ENCODE data around the gene LRFN3.

LRFN3 gene

DNA sequence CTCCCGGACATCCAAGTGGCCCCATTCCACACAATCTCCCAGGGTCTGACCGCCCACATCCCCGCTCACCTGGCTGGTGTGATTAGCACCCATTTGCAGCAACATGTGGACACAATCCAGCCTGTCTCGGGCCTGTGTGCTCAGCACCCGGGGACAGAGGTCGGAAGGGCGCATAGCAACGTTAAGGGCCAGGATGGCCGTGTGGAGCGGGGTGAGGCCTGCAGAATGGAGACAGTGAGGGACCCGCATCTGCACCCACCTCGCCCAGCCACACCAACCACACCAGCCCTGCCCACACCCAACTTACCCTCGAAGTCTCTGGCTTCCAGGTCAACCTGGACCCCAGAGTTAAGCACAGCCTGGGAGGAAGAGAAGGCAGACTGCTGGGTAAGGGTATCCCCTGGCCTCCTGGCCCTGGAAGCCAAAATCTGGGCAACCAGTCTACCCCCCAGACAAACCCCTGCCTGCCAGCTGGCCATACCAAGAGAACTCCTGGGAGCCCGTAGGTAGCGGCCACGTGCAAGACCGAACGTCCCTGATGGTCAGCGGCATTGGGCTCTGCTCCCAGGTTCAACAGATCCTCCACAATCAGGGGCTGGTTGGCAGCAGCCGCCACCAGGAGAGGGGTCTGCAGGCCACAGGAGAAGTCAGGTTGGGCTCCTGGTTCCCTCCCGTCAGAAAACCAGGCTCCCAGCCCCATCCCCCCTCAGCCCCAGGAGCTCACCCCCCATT is 40.1 kb upstream of the LRFN3 start:
- H2BK15ac ChIP-seq (ENCODE audit: low read depth, poor library complexity, severe bottlenecking): no peak overlapping the region
- no peak overlapping the region for H2AFZ ChIP-seq (ENCODE audit: low read depth, low read length)
- no peak overlapping the region for H3K4me3 ChIP-seq (ENCODE audit: insufficient read depth in 1 of 2, low read depth in 1 of 2, low read length in 2 of 2)
- H3K14ac ChIP-seq (ENCODE audit: low read length in 2 of 2): no peak overlapping the region
- H2AK5ac ChIP-seq (ENCODE audit: low read length, severe bottlenecking): no peak overlapping the region
- no peaks in the 10 kb centered on the region for H3K27me3 ChIP-seq (ENCODE audit: control insufficient read depth in 1 of 2, insufficient read depth in 1 of 2, low read length in 2 of 2)
- H3K9me3 ChIP-seq (ENCODE audit: control insufficient read depth, low read length): no peaks in the 10 kb centered on the region
- H3K4me2 ChIP-seq (ENCODE audit: low read length, poor library complexity, severe bottlenecking): no peak overlapping the region
- 98% methylated on average over 16 of the region's 21 CpGs for WGBS
- peaks cover 33% of the 10 kb centered on the region for H3K79me1 ChIP-seq (replicated peaks; ENCODE audit: low read length, poor library complexity, severe bottlenecking)
- no peak overlapping the region for H3K27ac ChIP-seq (ENCODE audit: low read length, poor library complexity, severe bottlenecking)
- H3K4ac ChIP-seq (ENCODE audit: low read depth in 1 of 2, low read length in 2 of 2): no peak overlapping the region
- no peak overlapping the region for H2BK120ac ChIP-seq (ENCODE audit: low read depth, low read length)
- no peak overlapping the region for H2BK12ac ChIP-seq (ENCODE audit: low read length in 2 of 2)
- H3K18ac ChIP-seq (ENCODE audit: low read depth in 1 of 2, low read length in 2 of 2): no peak overlapping the region
- H4K91ac ChIP-seq (ENCODE audit: low read length): no peak overlapping the region
- no peak for DNase-seq
- H3K36me3 ChIP-seq (ENCODE audit: control insufficient read depth in 1 of 2, insufficient read depth in 2 of 2, low read depth in 1 of 2, low read length in 2 of 2): peaks cover 38 to 48% of the 10 kb centered on the region in 2 experiments
- H2BK5ac ChIP-seq (ENCODE audit: low read depth, low read length, poor library complexity, severe bottlenecking): no peak overlapping the region
- no peak overlapping the region for H3K23ac ChIP-seq (ENCODE audit: low read length in 2 of 2)
- H3K9ac ChIP-seq (ENCODE audit: low read length): no peak overlapping the region
- no peak overlapping the region for H4K8ac ChIP-seq (ENCODE audit: low read length)
- peaks cover 13% of the 10 kb centered on the region for H3K4me1 ChIP-seq (ENCODE audit: control insufficient read depth, insufficient read depth, low read depth, low read length)

DNA sequence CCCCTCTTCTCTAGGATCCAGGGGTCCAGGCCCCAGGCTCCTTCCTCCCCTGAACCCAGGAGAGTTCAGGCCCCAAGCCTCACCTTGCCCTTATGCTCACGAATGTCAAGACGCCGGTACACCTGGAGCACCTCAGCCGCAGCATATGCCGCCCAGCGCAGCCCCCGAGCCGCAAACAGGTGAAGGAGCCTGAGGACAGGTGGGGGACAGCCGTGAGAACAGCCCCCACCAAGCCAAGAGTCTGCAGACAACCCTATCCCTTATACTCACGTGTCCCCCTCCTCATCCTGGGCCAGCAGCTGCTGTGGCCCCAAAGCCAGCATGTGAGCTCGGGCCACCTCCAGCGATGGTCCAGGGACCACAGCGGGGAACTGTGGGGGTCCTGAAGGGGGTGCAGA is 39.5 kb upstream of the LRFN3 start:
- H3K14ac ChIP-seq (ENCODE audit: low read length in 2 of 2): no peak overlapping the region
- H2BK12ac ChIP-seq (ENCODE audit: low read length in 2 of 2): no peak overlapping the region
- DNase-seq: no peak
- no peak overlapping the region for H3K27ac ChIP-seq (ENCODE audit: low read length, poor library complexity, severe bottlenecking)
- H4K8ac ChIP-seq (ENCODE audit: low read length): no peak overlapping the region
- peak overlapping the region; percentile 39 for H4K91ac ChIP-seq (ENCODE audit: low read length)
- no peak overlapping the region for H2BK15ac ChIP-seq (ENCODE audit: low read depth, poor library complexity, severe bottlenecking)
- no peak overlapping the region for H3K18ac ChIP-seq (ENCODE audit: low read depth in 1 of 2, low read length in 2 of 2)
- no peak overlapping the region for H2BK120ac ChIP-seq (ENCODE audit: low read depth, low read length)
- WGBS: 98% methylated on average over 13 of the region's 13 CpGs
- H3K36me3 ChIP-seq (ENCODE audit: control insufficient read depth in 1 of 2, insufficient read depth in 2 of 2, low read depth in 1 of 2, low read length in 2 of 2): peaks cover 38 to 46% of the 10 kb centered on the region in 2 experiments
- H3K23ac ChIP-seq (ENCODE audit: low read length in 2 of 2): no peak overlapping the region
- H3K27me3 ChIP-seq (ENCODE audit: control insufficient read depth in 1 of 2, insufficient read depth in 1 of 2, low read length in 2 of 2): no peaks in the 10 kb centered on the region
- H3K9me3 ChIP-seq (ENCODE audit: control insufficient read depth, low read length): no peaks in the 10 kb centered on the region
- no peak overlapping the region for H2BK5ac ChIP-seq (ENCODE audit: low read depth, low read length, poor library complexity, severe bottlenecking)
- H3K9ac ChIP-seq (ENCODE audit: low read length): no peak overlapping the region
- no peak overlapping the region for H3K4me3 ChIP-seq (ENCODE audit: insufficient read depth in 1 of 2, low read depth in 1 of 2, low read length in 2 of 2)
- peaks cover 15% of the 10 kb centered on the region for H3K4me1 ChIP-seq (ENCODE audit: control insufficient read depth, insufficient read depth, low read depth, low read length)
- peaks cover 33% of the 10 kb centered on the region for H3K79me1 ChIP-seq (replicated peaks; ENCODE audit: low read length, poor library complexity, severe bottlenecking)
- H2AFZ ChIP-seq (ENCODE audit: low read depth, low read length): no peak overlapping the region
- H3K4ac ChIP-seq (ENCODE audit: low read depth in 1 of 2, low read length in 2 of 2): no peak overlapping the region
- no peak overlapping the region for H2AK5ac ChIP-seq (ENCODE audit: low read length, severe bottlenecking)
- no peak overlapping the region for H3K4me2 ChIP-seq (ENCODE audit: low read length, poor library complexity, severe bottlenecking)

GRCh38 chr19:35897706-35898451 is 38.3 kb upstream of the LRFN3 start:
- H3K4me1 ChIP-seq (ENCODE audit: control insufficient read depth, insufficient read depth, low read depth, low read length): peaks cover 21% of the 10 kb centered on the region
- H4K91ac ChIP-seq (ENCODE audit: low read length): no peak overlapping the region
- no peak overlapping the region for H3K23ac ChIP-seq (ENCODE audit: low read length in 2 of 2)
- H2BK15ac ChIP-seq (ENCODE audit: low read depth, poor library complexity, severe bottlenecking): peak overlapping the region; percentile 13
- no peak overlapping the region for H2AFZ ChIP-seq (ENCODE audit: low read depth, low read length)
- H3K4me3 ChIP-seq (ENCODE audit: insufficient read depth in 1 of 2, low read depth in 1 of 2, low read length in 2 of 2): peak overlapping the region in 1 of 2 experiments; percentile 93
- 96% methylated on average over 13 of the region's 13 CpGs for WGBS
- H3K18ac ChIP-seq (ENCODE audit: low read depth in 1 of 2, low read length in 2 of 2): no peak overlapping the region
- peak overlapping the region; percentile 92 for H3K9ac ChIP-seq (ENCODE audit: low read length)
- peak overlapping the region in 1 of 2 experiments; percentile 18 for H2BK12ac ChIP-seq (ENCODE audit: low read length in 2 of 2)
- H2BK120ac ChIP-seq (ENCODE audit: low read depth, low read length): no peak overlapping the region
- H2BK5ac ChIP-seq (ENCODE audit: low read depth, low read length, poor library complexity, severe bottlenecking): no peak overlapping the region
- H4K8ac ChIP-seq (ENCODE audit: low read length): no peak overlapping the region
- no peak overlapping the region for H3K4ac ChIP-seq (ENCODE audit: low read depth in 1 of 2, low read length in 2 of 2)
- peaks cover 33% of the 10 kb centered on the region for H3K79me1 ChIP-seq (replicated peaks; ENCODE audit: low read length, poor library complexity, severe bottlenecking)
- H3K4me2 ChIP-seq (ENCODE audit: low read length, poor library complexity, severe bottlenecking): peak overlapping the region; percentile 99
- peaks cover 32 to 41% of the 10 kb centered on the region in 2 experiments for H3K36me3 ChIP-seq (ENCODE audit: control insufficient read depth in 1 of 2, insufficient read depth in 2 of 2, low read depth in 1 of 2, low read length in 2 of 2)
- no peaks in the 10 kb centered on the region for H3K27me3 ChIP-seq (ENCODE audit: control insufficient read depth in 1 of 2, insufficient read depth in 1 of 2, low read length in 2 of 2)
- DNase-seq: no peak
- H2AK5ac ChIP-seq (ENCODE audit: low read length, severe bottlenecking): no peak overlapping the region
- no peaks in the 10 kb centered on the region for H3K9me3 ChIP-seq (ENCODE audit: control insufficient read depth, low read length)
- no peak overlapping the region for H3K27ac ChIP-seq (ENCODE audit: low read length, poor library complexity, severe bottlenecking)
- H3K14ac ChIP-seq (ENCODE audit: low read length in 2 of 2): no peak overlapping the region

- peak overlapping the region; percentile 61 to 93 for H3K4me3 ChIP-seq (ENCODE audit: insufficient read depth in 1 of 2, low read depth in 1 of 2, low read length in 2 of 2)
- H3K23ac ChIP-seq (ENCODE audit: low read length in 2 of 2): no peak overlapping the region
- H3K27me3 ChIP-seq (ENCODE audit: control insufficient read depth in 1 of 2, insufficient read depth in 1 of 2, low read length in 2 of 2): no peaks in the 10 kb centered on the region
- peaks cover 25% of the 10 kb centered on the region for H3K4me1 ChIP-seq (ENCODE audit: control insufficient read depth, insufficient read depth, low read depth, low read length)
- no peak overlapping the region for H2BK12ac ChIP-seq (ENCODE audit: low read length in 2 of 2)
- H3K79me1 ChIP-seq (replicated peaks; ENCODE audit: low read length, poor library complexity, severe bottlenecking): peaks cover 33% of the 10 kb centered on the region
- no peaks in the 10 kb centered on the region for H3K9me3 ChIP-seq (ENCODE audit: control insufficient read depth, low read length)
- no peak overlapping the region for H3K14ac ChIP-seq (ENCODE audit: low read length in 2 of 2)
- H3K36me3 ChIP-seq (ENCODE audit: control insufficient read depth in 1 of 2, insufficient read depth in 2 of 2, low read depth in 1 of 2, low read length in 2 of 2): peaks cover 31 to 35% of the 10 kb centered on the region in 2 experiments
- H2AK5ac ChIP-seq (ENCODE audit: low read length, severe bottlenecking): no peak overlapping the region
- peak overlapping the region; percentile 84 for H4K8ac ChIP-seq (ENCODE audit: low read length)
- H2AFZ ChIP-seq (ENCODE audit: low read depth, low read length): peak overlapping the region; percentile 87
- H3K9ac ChIP-seq (ENCODE audit: low read length): peak overlapping the region; percentile 92
- no peak for DNase-seq
- peak overlapping the region; percentile 67 to 76 for H3K18ac ChIP-seq (ENCODE audit: low read depth in 1 of 2, low read length in 2 of 2)
- H2BK5ac ChIP-seq (ENCODE audit: low read depth, low read length, poor library complexity, severe bottlenecking): no peak overlapping the region
- peak overlapping the region; percentile 84 for H2BK15ac ChIP-seq (ENCODE audit: low read depth, poor library complexity, severe bottlenecking)
- H2BK120ac ChIP-seq (ENCODE audit: low read depth, low read length): no peak overlapping the region
- H3K27ac ChIP-seq (ENCODE audit: low read length, poor library complexity, severe bottlenecking): no peak overlapping the region
- H3K4me2 ChIP-seq (ENCODE audit: low read length, poor library complexity, severe bottlenecking): peak overlapping the region; percentile 99
- H4K91ac ChIP-seq (ENCODE audit: low read length): peak overlapping the region; percentile 30
- 38% methylated on average over 17 of the region's 17 CpGs for WGBS
- peak overlapping the region; percentile 81 to 91 for H3K4ac ChIP-seq (ENCODE audit: low read depth in 1 of 2, low read length in 2 of 2)
Measured at GRCh38 chr19:35898499-35898809, 37.7 kb upstream of the LRFN3 start.
